Measurements from ENCODE around the gene KANSL1. TPM values are rescaled to one million over a fixed set of nuclear protein-coding genes. Genes with fewer than 3 reads are reported as not detected.

KANSL1 gene
- polyA plus RNA-seq, 1 donor from 2014 or later, result 65.0 TPM

GRCh38 chr17:45991341-45991740 is 201.9 kb downstream of the KANSL1 start:
- no peak overlapping the region for H3K27ac ChIP-seq (ENCODE audit: low read length)
- TF ChIP-seq EP300 (conservative IDR thresholded peaks at IDR 0.05; ENCODE audit: poor library complexity, severe bottlenecking), result no peak
- TF ChIP-seq MXI1 (conservative IDR thresholded peaks at IDR 0.05; ENCODE audit: poor library complexity, severe bottlenecking), result no peak
- no peak for TF ChIP-seq POLR2AphosphoS5 (IDR thresholded peaks at IDR 0.05)
- TF ChIP-seq TAF1 (IDR thresholded peaks at IDR 0.05; ENCODE audit: low read depth), result no peak
- no peak for TF ChIP-seq CTCF (IDR thresholded peaks at IDR 0.05; ENCODE audit: poor library complexity, severe bottlenecking)
- TF ChIP-seq RAD21 (conservative IDR thresholded peaks at IDR 0.05), result no peak
- no peak for TF ChIP-seq EZH2 (IDR thresholded peaks at IDR 0.05; ENCODE audit: borderline replicate concordance, insufficient read depth, low read length, poor library complexity, severe bottlenecking)
- TF ChIP-seq REST (IDR thresholded peaks at IDR 0.05; ENCODE audit: borderline replicate concordance), result no peak
- TF ChIP-seq SMC3 (conservative IDR thresholded peaks at IDR 0.05; ENCODE audit: poor library complexity), result no peak
- no peak overlapping the region for H3K9ac ChIP-seq (ENCODE audit: low read length)
- H3K9me3 ChIP-seq (ENCODE audit: low read length), result no peaks in the 10 kb centered on the region
- no peaks in the 10 kb centered on the region for H3K9me2 ChIP-seq (ENCODE audit: insufficient read depth, low read length)
- H3K4me2 ChIP-seq (ENCODE audit: low read length), result no peak overlapping the region
- H3K36me3 ChIP-seq (ENCODE audit: insufficient read depth, low read length), result peaks cover 6% of the 10 kb centered on the region
- H3K27me3 ChIP-seq (ENCODE audit: insufficient read depth, low read depth, low read length), result no peaks in the 10 kb centered on the region
- no peaks in the 10 kb centered on the region for H3F3A ChIP-seq (ENCODE audit: insufficient read depth, low read length, poor library complexity, severe bottlenecking)
- no peak overlapping the region for H2AFZ ChIP-seq (ENCODE audit: low read depth, low read length)
- no peaks in the 10 kb centered on the region for H3K79me2 ChIP-seq (replicated peaks; ENCODE audit: insufficient read depth, low read length)
- H3K4me3 ChIP-seq (ENCODE audit: low read length), result no peak overlapping the region
- H4K20me1 ChIP-seq (ENCODE audit: insufficient read depth), result no peaks in the 10 kb centered on the region

- Histone ChIP-seq H3K4me2 (ENCODE audit: low read length) (no peak overlapping the region), H3F3A (ENCODE audit: insufficient read depth, low read length, poor library complexity, severe bottlenecking) (no peaks in the 10 kb centered on the region)
Measured at GRCh38 chr17:45990886-45991285, 202.3 kb downstream of the KANSL1 start.

More at GRCh38 chr17:45990886-45991285, 202.3 kb downstream of the KANSL1 start:
- Histone ChIP-seq H3K79me2 (replicated peaks; ENCODE audit: insufficient read depth, low read length) (no peaks in the 10 kb centered on the region), H3K27ac (ENCODE audit: low read length) (no peak overlapping the region), H3K36me3 (ENCODE audit: insufficient read depth, low read length) (peaks cover 6% of the 10 kb centered on the region), H3K9me3 (ENCODE audit: low read length) (no peaks in the 10 kb centered on the region), H2AFZ (ENCODE audit: low read depth, low read length) (no peak overlapping the region), H3K4me3 (ENCODE audit: low read length) (no peak overlapping the region), H3K27me3 (ENCODE audit: insufficient read depth, low read depth, low read length) (no peaks in the 10 kb centered on the region), H3K9me2 (ENCODE audit: insufficient read depth, low read length) (no peaks in the 10 kb centered on the region), H3K9ac (ENCODE audit: low read length) (no peak overlapping the region), H4K20me1 (ENCODE audit: insufficient read depth) (no peaks in the 10 kb centered on the region)
- no peak for TF ChIP-seq TAF1 (IDR thresholded peaks at IDR 0.05; ENCODE audit: low read depth)
- TF ChIP-seq REST (IDR thresholded peaks at IDR 0.05; ENCODE audit: borderline replicate concordance), result no peak
